Activated T-cell treated with anti-CD3 and anti-CD28 coated beads, Interleukin-2, amount 50 U/mL, for 72 hours (primary cell): ENCODE data around the gene DNAJC10. TPM values are rescaled to one million over a fixed set of nuclear protein-coding genes. Genes with fewer than 3 reads are reported as not detected.
"Not testable (repeated sequence)": the region's sequence is repeated elsewhere in the genome, so short reads cannot be mapped to it uniquely, and the experiment has no call there.

ENCODE experiments used
- ATAC-seq, 2 donors: fragments of 150-1000 bp; cut with Tn5 transposase; replicated peaks in 1 of 2; 2 replicates each; pipeline ENCODE4 v1.10.0; 2021; ENCODE audit warnings: moderate library complexity in 2 of 2, mild to moderate bottlenecking in 1 of 2
- DNase-seq, 2 donors: peaks; one replicate each; pipeline ENCODE4 v3.0.0; 2021 to 2022; ENCODE audit warnings: mixed read lengths in 1 of 2
- H3K27ac Mint-ChIP-seq: one replicate; pipeline ENCODE4 v1.8.0; 2022; ENCODE audit warnings: mild to moderate bottlenecking, moderate library complexity, mixed read lengths
- H3K27me3 Mint-ChIP-seq: one replicate; pipeline ENCODE4 v1.8.0; 2022; ENCODE audit warnings: low read depth, mixed read lengths
- H3K36me3 Mint-ChIP-seq, 2 donors: one replicate each; pipeline ENCODE4 v1.8.0; 2022; ENCODE audit warnings: mixed read lengths in 2 of 2, mild to moderate bottlenecking in 1 of 2; ENCODE audit not compliant: insufficient read depth in 2 of 2
- H3K4me1 Mint-ChIP-seq: one replicate; pipeline ENCODE4 v1.8.0; 2022; ENCODE audit warnings: low read depth, mixed read lengths
- H3K4me3 Mint-ChIP-seq, 2 donors: one replicate each; pipeline ENCODE4 v1.8.0; 2022; ENCODE audit warnings: mild to moderate bottlenecking in 2 of 2, mixed read lengths in 2 of 2, moderate library complexity in 2 of 2
- H3K9me3 Mint-ChIP-seq, 2 donors: one replicate each; pipeline ENCODE4 v1.8.0; 2022; ENCODE audit warnings: mixed read lengths in 2 of 2
- total RNA-seq, 2 donors: library from RNA; stranded (reverse); gene quantifications; one replicate each; pipeline ENCODE4 v1.2.3, GENCODE V29; 2022

DNAJC10 gene
- total RNA-seq, 2 donors from 2014 or later: 50.9 to 57.5 TPM

- Mint-ChIP-seq H3K9me3 (peaks cover 15 to 17% of the 10 kb centered on the region in 2 donors), H3K36me3 (peaks cover 40 to 53% of the 10 kb centered on the region in 2 donors)
- H3K27me3 Mint-ChIP-seq, H3K4me1 Mint-ChIP-seq, DNase-seq, H3K4me3 Mint-ChIP-seq, ATAC-seq, H3K27ac Mint-ChIP-seq: not testable (repeated sequence)
Measured at GRCh38 chr2:182768950-182769349, 52.9 kb downstream of the DNAJC10 start.

- H3K9me3 Mint-ChIP-seq: no peaks in the 10 kb centered on the region
- H3K4me1 Mint-ChIP-seq: no peaks in the 10 kb centered on the region
- H3K4me3 Mint-ChIP-seq: no peak overlapping the region
- ATAC-seq: no peak
- no peak overlapping the region for H3K27ac Mint-ChIP-seq
- H3K36me3 Mint-ChIP-seq: peaks cover 7 to 13% of the 10 kb centered on the region in 2 donors
- no peak for DNase-seq
- H3K27me3 Mint-ChIP-seq: no peaks in the 10 kb centered on the region
Measured at GRCh38 chr2:182779323-182779722, 63.3 kb downstream of the DNAJC10 start.

GRCh38 chr2:182781099-182781498 is 65.0 kb downstream of the DNAJC10 start:
- DNase-seq, H3K9me3 Mint-ChIP-seq, ATAC-seq, H3K27me3 Mint-ChIP-seq, H3K27ac Mint-ChIP-seq, H3K4me1 Mint-ChIP-seq, H3K4me3 Mint-ChIP-seq: not testable (repeated sequence)
- peaks cover 6 to 13% of the 10 kb centered on the region in 2 donors for H3K36me3 Mint-ChIP-seq

DNA sequence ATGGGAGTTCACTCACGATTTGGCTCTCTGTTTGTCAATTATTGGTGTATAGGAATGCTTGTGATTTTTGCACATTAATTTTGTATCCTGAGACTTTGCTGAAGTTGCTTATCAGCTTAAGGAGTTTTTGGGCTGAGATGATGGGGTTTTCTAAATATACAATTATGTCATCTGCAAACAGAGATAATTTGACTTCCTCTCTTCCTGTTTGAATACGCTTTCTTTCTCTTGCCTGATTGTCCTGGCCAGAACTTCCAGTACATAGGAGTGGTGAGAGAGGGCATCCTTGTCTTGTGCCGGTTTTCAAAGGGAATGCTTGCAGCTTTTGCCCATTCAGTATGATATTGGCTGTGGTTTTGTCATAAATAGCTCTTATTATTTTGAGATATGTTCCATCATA is 66.6 kb downstream of the DNAJC10 start:
- not testable (repeated sequence) for H3K4me1 Mint-ChIP-seq, H3K36me3 Mint-ChIP-seq

GRCh38 chr2:182784058-182784706 is 68.1 kb downstream of the DNAJC10 start:
- Mint-ChIP-seq H3K27ac (no peak overlapping the region), H3K36me3 (peaks cover 2 to 6% of the 10 kb centered on the region in 2 donors), H3K27me3 (no peaks in the 10 kb centered on the region), H3K9me3 (no peaks in the 10 kb centered on the region), H3K4me3 (no peak overlapping the region), H3K4me1 (no peaks in the 10 kb centered on the region)
- DNase-seq: no peak
- no peak for ATAC-seq

More for the DNA sequence above, 66.6 kb downstream of the DNAJC10 start:
- not testable (repeated sequence) for H3K27me3 Mint-ChIP-seq, DNase-seq, H3K4me3 Mint-ChIP-seq, H3K27ac Mint-ChIP-seq, H3K9me3 Mint-ChIP-seq, ATAC-seq

DNA sequence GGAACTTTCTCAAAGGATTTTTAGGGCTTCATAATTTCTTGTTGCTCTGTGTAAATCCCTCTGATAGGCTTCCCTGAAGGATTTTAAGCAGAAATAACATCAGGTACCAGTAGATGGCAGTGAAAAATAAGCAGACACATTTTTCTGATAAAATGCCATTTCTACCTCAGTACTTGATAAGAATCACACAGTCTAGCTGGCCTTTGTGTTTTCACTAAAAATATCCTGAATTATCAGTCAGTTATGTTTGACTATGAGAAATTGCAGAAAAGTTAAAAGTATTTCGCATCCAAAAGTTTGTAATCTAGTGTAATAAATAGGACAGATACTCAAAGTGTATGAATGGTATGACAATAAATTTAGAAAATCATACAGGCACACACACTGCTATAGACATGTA is 68.7 kb downstream of the DNAJC10 start:
- Mint-ChIP-seq H3K9me3 (no peaks in the 10 kb centered on the region), H3K27me3 (no peaks in the 10 kb centered on the region), H3K27ac (no peak overlapping the region), H3K36me3 (peaks cover 2 to 6% of the 10 kb centered on the region in 2 donors), H3K4me1 (no peaks in the 10 kb centered on the region), H3K4me3 (no peak overlapping the region)
- ATAC-seq (no peak), DNase-seq (no peak)

DNA sequence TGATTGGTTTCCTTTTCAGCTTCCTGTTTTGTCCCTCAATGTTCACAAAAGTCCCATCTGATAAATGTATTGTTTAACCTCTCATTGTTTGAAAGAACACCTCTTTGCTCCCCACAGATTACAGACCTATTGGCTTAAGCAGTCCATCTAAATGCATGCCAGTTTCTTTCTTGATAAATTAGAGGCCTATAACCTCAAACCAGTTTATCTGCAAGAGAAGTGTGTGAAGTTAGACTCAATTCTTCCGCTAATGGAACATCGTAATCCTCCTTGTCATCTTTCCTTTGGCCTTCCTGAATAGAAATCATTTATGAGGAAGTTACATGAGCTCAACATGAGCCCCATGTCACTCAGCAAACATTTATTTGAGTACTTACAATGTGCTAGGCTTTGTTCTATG is 76.4 kb downstream of the DNAJC10 start:
- no peaks in the 10 kb centered on the region for H3K36me3 Mint-ChIP-seq
- no peak for ATAC-seq
- H3K4me1 Mint-ChIP-seq: no peaks in the 10 kb centered on the region
- no peak for DNase-seq
- H3K9me3 Mint-ChIP-seq: no peaks in the 10 kb centered on the region
- no peak overlapping the region for H3K4me3 Mint-ChIP-seq
- no peak overlapping the region for H3K27ac Mint-ChIP-seq
- peaks cover 14% of the 10 kb centered on the region for H3K27me3 Mint-ChIP-seq

GRCh38 chr2:182798736-182799135 is 82.7 kb downstream of the DNAJC10 start:
- peaks cover 39% of the 10 kb centered on the region for H3K27me3 Mint-ChIP-seq

GRCh38 chr2:182804128-182804527 is 88.1 kb downstream of the DNAJC10 start:
- ATAC-seq (no peak), DNase-seq (no peak)
- Mint-ChIP-seq H3K9me3 (no peaks in the 10 kb centered on the region), H3K27me3 (peaks cover 35% of the 10 kb centered on the region), H3K4me1 (no peaks in the 10 kb centered on the region), H3K36me3 (no peaks in the 10 kb centered on the region), H3K4me3 (no peak overlapping the region), H3K27ac (no peak overlapping the region)

More at GRCh38 chr2:182798736-182799135, 82.7 kb downstream of the DNAJC10 start:
- no peaks in the 10 kb centered on the region for H3K9me3 Mint-ChIP-seq
- H3K27ac Mint-ChIP-seq: no peak overlapping the region
- no peaks in the 10 kb centered on the region for H3K4me1 Mint-ChIP-seq
- H3K36me3 Mint-ChIP-seq: no peaks in the 10 kb centered on the region
- ATAC-seq (no peak), DNase-seq (no peak)
- H3K4me3 Mint-ChIP-seq: no peak overlapping the region

DNA sequence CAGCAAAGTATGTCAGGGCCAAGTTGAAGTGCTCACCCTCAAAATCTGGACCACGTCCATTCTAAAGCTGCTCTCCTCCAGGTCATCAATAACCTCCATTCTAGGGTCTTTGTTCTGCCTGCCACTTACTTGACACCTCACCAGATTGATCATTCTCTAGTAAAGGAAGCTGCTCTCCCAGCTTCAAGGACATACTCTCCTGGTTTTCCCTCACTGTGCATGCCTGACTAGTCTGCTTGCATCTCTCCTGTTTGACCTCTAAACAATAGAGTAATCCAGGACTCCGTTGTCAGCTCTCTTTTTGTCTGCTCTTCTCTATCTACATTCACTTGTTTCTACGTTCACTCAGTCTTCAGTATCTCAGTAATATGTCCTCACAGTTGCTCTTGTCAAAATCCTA is 91.3 kb downstream of the DNAJC10 start:
- H3K27me3 Mint-ChIP-seq: peaks cover 23% of the 10 kb centered on the region
- no peaks in the 10 kb centered on the region for H3K4me1 Mint-ChIP-seq
- H3K4me3 Mint-ChIP-seq: no peak overlapping the region
- no peaks in the 10 kb centered on the region for H3K9me3 Mint-ChIP-seq
- no peak overlapping the region for H3K27ac Mint-ChIP-seq
- DNase-seq (no peak), ATAC-seq (no peak)
- H3K36me3 Mint-ChIP-seq: no peaks in the 10 kb centered on the region

DNA sequence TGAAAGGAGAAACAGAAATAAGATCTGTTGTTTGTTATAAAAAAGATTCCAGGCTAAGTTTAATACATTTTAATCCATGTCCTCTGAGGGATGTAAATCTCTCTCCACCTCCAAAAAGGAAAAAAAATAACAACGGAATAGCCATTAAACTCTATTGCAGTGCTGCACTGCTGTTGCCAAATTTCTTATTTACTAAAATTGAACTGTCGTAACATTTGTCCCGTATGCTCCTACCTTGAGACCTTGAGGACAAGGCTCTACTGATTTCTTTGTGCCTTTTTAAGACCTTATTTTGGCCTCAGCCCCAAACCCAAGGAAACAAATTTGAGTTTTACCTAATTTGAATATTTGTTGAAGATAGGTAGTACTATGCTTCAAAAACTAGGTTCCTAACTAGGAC is 94.0 kb downstream of the DNAJC10 start:
- Mint-ChIP-seq H3K9me3 (no peaks in the 10 kb centered on the region), H3K4me1 (no peaks in the 10 kb centered on the region), H3K27ac (no peak overlapping the region), H3K36me3 (no peaks in the 10 kb centered on the region), H3K4me3 (no peak overlapping the region), H3K27me3 (peaks cover 14% of the 10 kb centered on the region)
- DNase-seq (no peak), ATAC-seq (no peak)

DNA sequence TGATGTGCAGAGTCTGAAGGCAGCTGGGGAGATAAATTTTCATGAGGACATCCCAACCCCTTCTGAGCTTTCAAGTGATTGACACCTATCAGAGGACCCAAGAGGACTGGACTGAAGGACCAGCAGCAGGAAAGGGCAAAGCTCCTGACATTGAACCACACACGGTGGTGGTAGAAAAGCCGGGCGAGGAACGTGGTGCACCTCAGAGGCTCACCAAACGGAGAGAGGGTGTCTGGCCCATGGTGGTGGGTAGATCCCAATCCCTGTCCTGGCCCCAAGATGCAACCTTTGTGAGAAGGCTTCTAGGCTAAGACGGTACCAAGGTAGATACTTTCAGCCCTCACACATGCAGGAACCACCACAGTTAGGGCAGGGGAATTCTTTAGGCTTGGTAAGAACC is 98.3 kb downstream of the DNAJC10 start:
- DNase-seq: no peak
- Mint-ChIP-seq H3K4me3 (no peak overlapping the region), H3K9me3 (no peaks in the 10 kb centered on the region), H3K4me1 (no peaks in the 10 kb centered on the region), H3K36me3 (no peaks in the 10 kb centered on the region), H3K27me3 (peaks cover 10% of the 10 kb centered on the region), H3K27ac (no peak overlapping the region)
- ATAC-seq: no peak

- DNase-seq: no peak
- peaks cover 10% of the 10 kb centered on the region for H3K27me3 Mint-ChIP-seq
- H3K27ac Mint-ChIP-seq: no peak overlapping the region
- H3K9me3 Mint-ChIP-seq: no peaks in the 10 kb centered on the region
- H3K4me1 Mint-ChIP-seq: no peaks in the 10 kb centered on the region
- no peak for ATAC-seq
- no peak overlapping the region for H3K4me3 Mint-ChIP-seq
- no peaks in the 10 kb centered on the region for H3K36me3 Mint-ChIP-seq
Measured at GRCh38 chr2:182814804-182815203, 98.7 kb downstream of the DNAJC10 start.

GRCh38 chr2:182816866-182817265 is 100.8 kb downstream of the DNAJC10 start:
- H3K36me3 Mint-ChIP-seq: no peaks in the 10 kb centered on the region
- H3K27ac Mint-ChIP-seq: no peak overlapping the region
- DNase-seq (no peak), ATAC-seq (no peak)
- H3K27me3 Mint-ChIP-seq: peaks cover 4% of the 10 kb centered on the region
- no peaks in the 10 kb centered on the region for H3K4me1 Mint-ChIP-seq
- H3K9me3 Mint-ChIP-seq: no peaks in the 10 kb centered on the region
- no peak overlapping the region for H3K4me3 Mint-ChIP-seq
